ENCODE results near the gene EHMT2. TPM values are rescaled to one million over a fixed set of nuclear protein-coding genes. Genes with fewer than 3 reads are reported as not detected.
"Not testable (repeated sequence)": the region's sequence is repeated elsewhere in the genome, so short reads cannot be mapped to it uniquely, and the experiment has no call there.

Gene EHMT2
- total RNA-seq, 4 donors from 2014 or later = 38.2 to 63.9 (median 46.8) TPM

DNA sequence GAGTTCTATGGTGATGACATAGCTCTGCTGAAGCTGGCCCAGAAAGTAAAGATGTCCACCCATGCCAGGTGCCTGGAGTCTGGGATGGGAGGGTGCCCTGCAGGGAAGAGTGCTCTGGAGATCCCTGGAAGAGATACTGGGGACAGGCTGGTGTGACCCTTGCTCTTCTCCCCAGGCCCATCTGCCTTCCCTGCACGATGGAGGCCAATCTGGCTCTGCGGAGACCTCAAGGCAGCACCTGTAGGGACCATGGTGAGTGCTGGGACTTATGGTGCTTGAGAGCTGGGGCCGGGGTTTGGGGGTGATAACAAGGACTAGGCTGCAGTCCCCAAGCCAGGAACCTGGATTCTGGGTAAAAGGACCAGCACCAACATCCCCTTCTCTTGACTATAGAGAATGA lies 46.2 kb upstream of the EHMT2 start:
- peaks cover 0 to 28% (median 12%) of the 10 kb centered on the region in 4 donors for H3K4me1 ChIP-seq
- H3K4me3 ChIP-seq = no peak overlapping the region
- 84% methylated on average over 3 of the region's 3 CpGs; no CpG with 5 or more reads in 1 of the 2 donors for WGBS, 2 donors
- H3K36me3 ChIP-seq = no peaks in the 10 kb centered on the region
- H3K27ac ChIP-seq = no peak overlapping the region
- TF ChIP-seq, protein P1, sequence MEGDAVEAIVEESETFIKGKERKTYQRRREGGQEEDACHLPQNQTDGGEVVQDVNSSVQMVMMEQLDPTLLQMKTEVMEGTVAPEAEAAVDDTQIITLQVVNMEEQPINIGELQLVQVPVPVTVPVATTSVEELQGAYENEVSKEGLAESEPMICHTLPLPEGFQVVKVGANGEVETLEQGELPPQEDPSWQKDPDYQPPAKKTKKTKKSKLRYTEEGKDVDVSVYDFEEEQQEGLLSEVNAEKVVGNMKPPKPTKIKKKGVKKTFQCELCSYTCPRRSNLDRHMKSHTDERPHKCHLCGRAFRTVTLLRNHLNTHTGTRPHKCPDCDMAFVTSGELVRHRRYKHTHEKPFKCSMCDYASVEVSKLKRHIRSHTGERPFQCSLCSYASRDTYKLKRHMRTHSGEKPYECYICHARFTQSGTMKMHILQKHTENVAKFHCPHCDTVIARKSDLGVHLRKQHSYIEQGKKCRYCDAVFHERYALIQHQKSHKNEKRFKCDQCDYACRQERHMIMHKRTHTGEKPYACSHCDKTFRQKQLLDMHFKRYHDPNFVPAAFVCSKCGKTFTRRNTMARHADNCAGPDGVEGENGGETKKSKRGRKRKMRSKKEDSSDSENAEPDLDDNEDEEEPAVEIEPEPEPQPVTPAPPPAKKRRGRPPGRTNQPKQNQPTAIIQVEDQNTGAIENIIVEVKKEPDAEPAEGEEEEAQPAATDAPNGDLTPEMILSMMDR (IDR thresholded peaks at IDR 0.05) = no peak
- no peak for TF ChIP-seq POLR2A (IDR thresholded peaks at IDR 0.05)
- TF ChIP-seq EP300 (IDR thresholded peaks at IDR 0.05) = no peak
- DNase-seq (ENCODE audit: low spot score in 2 of 2) = no peak
- no peaks in the 10 kb centered on the region for H3K27me3 ChIP-seq
- no peaks in the 10 kb centered on the region for H3K9me3 ChIP-seq

DNA sequence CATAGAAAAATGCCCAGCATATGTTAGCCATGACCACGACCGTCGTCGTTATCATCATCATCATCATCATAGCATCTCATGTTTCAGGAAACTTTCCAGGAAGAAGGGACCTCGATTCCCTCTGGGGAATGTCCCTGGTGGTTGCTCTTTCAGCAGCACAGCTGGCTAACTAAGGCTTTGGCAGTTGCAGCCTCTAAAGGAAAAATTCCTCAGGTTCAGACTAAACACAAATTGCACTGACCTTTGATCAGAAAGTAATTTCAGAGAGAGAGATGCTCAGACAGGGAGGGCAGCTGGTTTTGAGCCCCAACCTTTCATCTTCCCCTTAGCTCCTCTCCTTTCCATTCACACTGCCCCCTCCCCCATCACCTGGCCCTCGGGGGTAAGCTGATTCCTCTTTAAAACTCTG lies 42.8 kb upstream of the EHMT2 start:
- H3K27me3 ChIP-seq = no peaks in the 10 kb centered on the region
- H3K27ac ChIP-seq = no peak overlapping the region
- no peak overlapping the region for H3K4me3 ChIP-seq
- DNase-seq (ENCODE audit: low spot score in 2 of 2) = no peak
- no peaks in the 10 kb centered on the region for H3K36me3 ChIP-seq
- no peaks in the 10 kb centered on the region for H3K9me3 ChIP-seq
- TF ChIP-seq POLR2A (IDR thresholded peaks at IDR 0.05) (no peak), EP300 (IDR thresholded peaks at IDR 0.05) (no peak)
- TF ChIP-seq, protein P1 (IDR thresholded peaks at IDR 0.05) = no peak
- peaks cover 0 to 7% (median 6%) of the 10 kb centered on the region in 4 donors for H3K4me1 ChIP-seq
- WGBS, 2 donors = 15 to 16% methylated on average over 6 of the region's 6 CpGs

DNA sequence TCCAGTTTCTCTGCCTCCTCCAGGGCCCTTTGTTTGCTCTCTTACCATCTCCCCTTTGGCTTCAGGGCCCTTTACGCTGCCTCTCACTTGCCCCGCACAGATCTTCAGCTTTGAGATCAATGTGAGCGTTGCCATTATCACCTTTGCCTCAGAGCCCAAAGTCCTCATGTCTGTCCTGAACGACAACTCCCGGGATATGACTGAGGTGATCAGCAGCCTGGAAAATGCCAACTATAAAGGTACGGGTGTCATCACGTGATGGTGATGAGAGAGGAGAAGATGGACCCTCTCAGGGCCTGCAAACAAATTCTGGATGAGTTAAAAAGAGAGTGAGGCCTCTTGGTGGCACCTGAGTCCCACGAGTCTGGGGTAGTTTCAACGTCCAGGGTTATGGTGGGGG lies 38.3 kb upstream of the EHMT2 start:
- Histone ChIP-seq H3K27ac (no peak overlapping the region), H3K36me3 (no peaks in the 10 kb centered on the region), H3K9me3 (no peaks in the 10 kb centered on the region), H3K4me3 (no peak overlapping the region), H3K27me3 (no peaks in the 10 kb centered on the region), H3K4me1 (no peaks in the 10 kb centered on the region)
- DNase-seq (ENCODE audit: low spot score in 2 of 2) = no peak
- 74 to 82% methylated on average over 9 of the region's 9 CpGs for WGBS, 2 donors
- TF ChIP-seq, protein P1 (IDR thresholded peaks at IDR 0.05) = no peak
- no peak for TF ChIP-seq EP300 (IDR thresholded peaks at IDR 0.05)
- TF ChIP-seq POLR2A (IDR thresholded peaks at IDR 0.05) = no peak

DNA sequence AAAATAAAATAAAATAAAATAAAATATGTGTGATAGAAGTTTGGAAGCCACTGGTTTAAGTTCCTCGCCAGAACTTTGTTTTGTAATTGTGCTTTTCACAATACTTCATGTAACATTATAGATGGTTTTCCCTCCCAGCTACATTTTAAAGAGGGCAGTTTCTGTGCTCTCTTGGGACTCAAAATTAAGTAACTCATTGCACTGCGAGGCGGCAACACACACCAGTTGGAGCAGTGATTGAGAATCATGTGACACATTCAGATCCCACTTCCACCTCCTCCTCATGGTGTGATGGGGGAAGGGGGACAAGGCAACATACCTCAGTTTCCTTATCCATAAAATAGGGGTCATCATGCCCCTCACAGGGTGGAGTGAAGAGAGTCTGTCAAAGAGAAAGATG lies 37.5 kb upstream of the EHMT2 start:
- H3K9me3 ChIP-seq = no peaks in the 10 kb centered on the region
- DNase-seq (ENCODE audit: low spot score in 2 of 2) = no peak
- H3K36me3 ChIP-seq = no peaks in the 10 kb centered on the region
- H3K27ac ChIP-seq = no peak overlapping the region
- no peaks in the 10 kb centered on the region for H3K27me3 ChIP-seq
- no peaks in the 10 kb centered on the region for H3K4me1 ChIP-seq
- no peak overlapping the region for H3K4me3 ChIP-seq
- 73 to 76% methylated on average over 3 of the region's 3 CpGs for WGBS, 2 donors
- TF ChIP-seq EP300 (IDR thresholded peaks at IDR 0.05) = no peak
- TF ChIP-seq, protein P1 (IDR thresholded peaks at IDR 0.05) = no peak
- no peak for TF ChIP-seq POLR2A (IDR thresholded peaks at IDR 0.05)

DNA sequence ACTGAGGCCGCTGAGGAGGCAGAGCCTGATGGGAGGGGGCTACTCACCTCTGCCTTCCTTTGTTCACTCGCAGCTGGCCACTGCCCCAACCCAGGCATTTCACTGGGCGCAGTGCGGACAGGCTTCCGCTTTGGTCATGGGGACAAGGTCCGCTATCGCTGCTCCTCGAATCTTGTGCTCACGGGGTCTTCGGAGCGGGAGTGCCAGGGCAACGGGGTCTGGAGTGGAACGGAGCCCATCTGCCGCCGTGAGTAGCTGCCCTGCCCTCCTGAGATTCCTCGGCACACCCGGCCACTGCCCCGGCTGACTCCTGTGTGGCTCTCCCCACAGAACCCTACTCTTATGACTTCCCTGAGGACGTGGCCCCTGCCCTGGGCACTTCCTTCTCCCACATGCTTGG lies 36.0 kb upstream of the EHMT2 start:
- WGBS, 2 donors = 78 to 81% methylated on average over 14 to 17 of the region's 19 CpGs

DNA sequence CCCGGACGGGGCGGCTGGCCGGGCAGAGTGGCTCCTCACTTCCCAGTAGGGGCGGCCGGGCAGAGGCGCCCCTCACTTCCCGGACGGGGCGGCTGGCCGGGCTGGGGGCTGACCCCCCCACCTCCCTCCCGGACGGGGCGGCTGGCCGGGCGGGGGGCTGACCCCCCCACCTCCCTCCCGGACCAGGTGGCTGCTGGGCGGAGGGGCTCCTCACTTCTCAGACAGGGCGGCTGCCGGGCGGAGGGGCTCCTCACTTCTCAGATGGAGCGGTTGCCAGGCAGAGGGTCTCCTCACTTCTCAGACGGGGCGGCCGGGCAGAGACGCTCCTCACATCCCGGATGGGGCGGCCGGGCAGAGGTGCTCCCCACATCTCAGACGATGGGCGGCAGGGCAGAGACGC lies 34.6 kb upstream of the EHMT2 start:
- WGBS, 2 donors = 94 to 100% methylated on average over 4 to 7 of the region's 32 CpGs

More for the DNA sequence above, 36.0 kb upstream of the EHMT2 start:
- Histone ChIP-seq H3K9me3 (no peaks in the 10 kb centered on the region), H3K36me3 (no peaks in the 10 kb centered on the region), H3K4me1 (no peaks in the 10 kb centered on the region), H3K27me3 (no peaks in the 10 kb centered on the region), H3K4me3 (no peak overlapping the region), H3K27ac (no peak overlapping the region)
- no peak for DNase-seq (ENCODE audit: low spot score in 2 of 2)
- no peak for TF ChIP-seq EP300 (IDR thresholded peaks at IDR 0.05)
- TF ChIP-seq, protein P1 (IDR thresholded peaks at IDR 0.05) = no peak

More for the DNA sequence above, 34.6 kb upstream of the EHMT2 start:
- not testable (repeated sequence) for H3K27ac ChIP-seq; H3K4me3 ChIP-seq; H3K9me3 ChIP-seq; H3K4me1 ChIP-seq; DNase-seq (ENCODE audit: low spot score in 2 of 2); H3K36me3 ChIP-seq; H3K27me3 ChIP-seq
